Trophoblast cell (in vitro differentiated cells and primary cell): ENCODE results near the gene TMPRSS7.

Experiments used
- DNase-seq, 2 donors: peaks; one replicate each; pipeline ENCODE4 v3.0.0-alpha.2; 2016
- H2AFZ ChIP-seq: 2 replicates; pipeline ENCODE4 v1.6.1; 2013; ENCODE audit warnings: low read length, moderate library complexity, mild to moderate bottlenecking; ENCODE audit not compliant: insufficient read depth, poor library complexity
- H2AK5ac ChIP-seq: 2 replicates; pipeline ENCODE4 v1.6.1; 2013; ENCODE audit warnings: mild to moderate bottlenecking, low read length
- H2BK120ac ChIP-seq: 2 replicates; pipeline ENCODE4 v1.6.1; 2013; ENCODE audit warnings: low read length, mild to moderate bottlenecking, moderate library complexity; ENCODE audit not compliant: insufficient read depth, poor library complexity
- H2BK12ac ChIP-seq: 2 replicates; pipeline ENCODE4 v1.6.1; 2013; ENCODE audit warnings: mild to moderate bottlenecking, low read length, moderate library complexity
- H2BK5ac ChIP-seq: 2 replicates; pipeline ENCODE4 v1.6.1; 2013; ENCODE audit warnings: low read length, low read depth, moderate library complexity, mild to moderate bottlenecking; ENCODE audit not compliant: poor library complexity
- H3K14ac ChIP-seq: 2 replicates; pipeline ENCODE4 v1.6.1; 2013; ENCODE audit warnings: mild to moderate bottlenecking, low read length
- H3K18ac ChIP-seq: 2 replicates; pipeline ENCODE4 v1.6.1; 2013; ENCODE audit warnings: mild to moderate bottlenecking, low read length
- H3K23ac ChIP-seq: 2 replicates; pipeline ENCODE4 v1.6.1; 2013; ENCODE audit warnings: low read length
- H3K27ac ChIP-seq: 2 replicates; pipeline ENCODE4 v1.5.1; 2013; ENCODE audit warnings: low read depth, mild to moderate bottlenecking, inconsistent platforms, low read length, moderate library complexity
- H3K27me3 ChIP-seq: 2 replicates; pipeline ENCODE4 v1.6.1; 2013; ENCODE audit warnings: inconsistent platforms, mild to moderate bottlenecking, low read length, moderate library complexity; ENCODE audit not compliant: insufficient read depth
- H3K36me3 ChIP-seq, 2 experiments: 1 replicate in 1 of 2; 2 replicates in 1 of 2; pipeline ENCODE4 v1.6.1; 2013; ENCODE audit warnings: low read length in 2 of 2, mild to moderate bottlenecking in 2 of 2, moderate library complexity in 1 of 2; ENCODE audit not compliant: insufficient read depth in 2 of 2, control insufficient read depth in 1 of 2
- H3K4ac ChIP-seq: 2 replicates; pipeline ENCODE4 v1.6.1; 2013; ENCODE audit warnings: low read depth, mild to moderate bottlenecking, low read length, moderate library complexity
- H3K4me1 ChIP-seq, 2 experiments: 1 replicate in 1 of 2; 2 replicates in 1 of 2; pipeline ENCODE4 v1.6.1; 2013; ENCODE audit warnings: low read length in 2 of 2, mild to moderate bottlenecking in 2 of 2, moderate library complexity in 1 of 2; ENCODE audit not compliant: insufficient read depth in 2 of 2, control insufficient read depth in 1 of 2
- H3K4me2 ChIP-seq: 2 replicates; pipeline ENCODE4 v1.6.1; 2013; ENCODE audit warnings: inconsistent platforms, mild to moderate bottlenecking, low read length, moderate library complexity
- H3K4me3 ChIP-seq: 2 replicates; pipeline ENCODE4 v1.5.1; 2013; ENCODE audit warnings: mild to moderate bottlenecking, low read depth, low read length, inconsistent platforms
- H3K79me1 ChIP-seq: one replicate; pipeline ENCODE4 v1.6.1; 2013; ENCODE audit warnings: low read length
- H3K79me2 ChIP-seq: 2 replicates; pipeline ENCODE4 v1.6.1; 2013; ENCODE audit warnings: low read length, mild to moderate bottlenecking; ENCODE audit not compliant: control insufficient read depth, insufficient read depth, poor library complexity
- H3K9ac ChIP-seq: 2 replicates; pipeline ENCODE4 v1.6.1; 2013; ENCODE audit warnings: mild to moderate bottlenecking, low read length
- H3K9me3 ChIP-seq: 2 replicates; pipeline ENCODE4 v1.6.1; 2013; ENCODE audit warnings: low read depth, mild to moderate bottlenecking, control low read depth, inconsistent platforms, low read length; ENCODE audit not compliant: insufficient read depth
- H4K12ac ChIP-seq: 2 replicates; pipeline ENCODE4 v1.6.1; 2013; ENCODE audit warnings: low read depth, mild to moderate bottlenecking, low read length, moderate library complexity
- H4K8ac ChIP-seq: 2 replicates; pipeline ENCODE4 v1.6.1; 2013; ENCODE audit warnings: low read depth, mild to moderate bottlenecking, low read length, moderate library complexity
- H4K91ac ChIP-seq: one replicate; pipeline ENCODE4 v1.6.1; 2013; ENCODE audit warnings: low read depth, mild to moderate bottlenecking, low read length, moderate library complexity
- WGBS: extraction: QIAGEN DNeasy Blood & Tissue Kit; methylation state at CpG from one replicate; pipeline ENCODE4 v1.1.7; 2013; ENCODE audit warnings: missing lambda C conversion rate; ENCODE audit not compliant: insufficient read length, insufficient coverage; ENCODE audit errors: extremely low coverage; 5-methylcytosine and 5-hydroxymethylcytosine counted together

The TMPRSS7 gene

GRCh38 chr3:112013784-112014143 is 20.8 kb upstream of the TMPRSS7 start:
- H2BK120ac ChIP-seq = no peak overlapping the region
- no peak overlapping the region for H4K12ac ChIP-seq
- H2BK5ac ChIP-seq = no peak overlapping the region
- no peak overlapping the region for H3K4me3 ChIP-seq
- H3K4me2 ChIP-seq = no peak overlapping the region
- no CpG with 5 or more reads among the region's 5 CpGs for WGBS
- H2AFZ ChIP-seq = no peak overlapping the region
- H2AK5ac ChIP-seq = no peak overlapping the region
- H3K14ac ChIP-seq = no peak overlapping the region
- no peak overlapping the region for H3K23ac ChIP-seq
- no peak overlapping the region for H4K8ac ChIP-seq
- no peaks in the 10 kb centered on the region for H3K27me3 ChIP-seq
- no peak for DNase-seq
- H3K9ac ChIP-seq = no peak overlapping the region
- no peak overlapping the region for H3K27ac ChIP-seq
- no peak overlapping the region for H3K4ac ChIP-seq
- no peak overlapping the region for H2BK12ac ChIP-seq
- H4K91ac ChIP-seq = no peak overlapping the region
- no peaks in the 10 kb centered on the region for H3K36me3 ChIP-seq
- no peaks in the 10 kb centered on the region for H3K4me1 ChIP-seq
- H3K79me2 ChIP-seq = no peaks in the 10 kb centered on the region
- H3K79me1 ChIP-seq = no peaks in the 10 kb centered on the region
- no peak overlapping the region for H3K18ac ChIP-seq
- no peaks in the 10 kb centered on the region for H3K9me3 ChIP-seq

GRCh38 chr3:112017091-112017490 is 17.4 kb upstream of the TMPRSS7 start:
- no peak overlapping the region for H2BK120ac ChIP-seq
- no peak overlapping the region for H2BK5ac ChIP-seq
- H3K9ac ChIP-seq = no peak overlapping the region
- no peaks in the 10 kb centered on the region for H3K9me3 ChIP-seq
- H3K14ac ChIP-seq = no peak overlapping the region
- no peak overlapping the region for H3K23ac ChIP-seq
- H3K27me3 ChIP-seq = no peaks in the 10 kb centered on the region
- no peaks in the 10 kb centered on the region for H3K36me3 ChIP-seq
- H4K91ac ChIP-seq = no peak overlapping the region
- no peak overlapping the region for H3K4me2 ChIP-seq
- H4K12ac ChIP-seq = no peak overlapping the region
- no peak overlapping the region for H3K4me3 ChIP-seq
- H2BK12ac ChIP-seq = no peak overlapping the region
- H3K18ac ChIP-seq = no peak overlapping the region
- H3K27ac ChIP-seq = no peak overlapping the region
- DNase-seq = no peak
- H4K8ac ChIP-seq = no peak overlapping the region
- H3K4me1 ChIP-seq = no peaks in the 10 kb centered on the region
- no peak overlapping the region for H2AK5ac ChIP-seq
- H3K79me2 ChIP-seq = no peaks in the 10 kb centered on the region
- no peak overlapping the region for H2AFZ ChIP-seq
- no peak overlapping the region for H3K4ac ChIP-seq
- no peaks in the 10 kb centered on the region for H3K79me1 ChIP-seq

GRCh38 chr3:112018712-112019111 is 15.8 kb upstream of the TMPRSS7 start:
- H3K27me3 ChIP-seq = no peaks in the 10 kb centered on the region
- no peak overlapping the region for H3K27ac ChIP-seq
- no peak overlapping the region for H3K18ac ChIP-seq
- H2AK5ac ChIP-seq = no peak overlapping the region
- H4K12ac ChIP-seq = no peak overlapping the region
- H3K4me2 ChIP-seq = no peak overlapping the region
- H3K79me1 ChIP-seq = no peaks in the 10 kb centered on the region
- H2BK120ac ChIP-seq = no peak overlapping the region
- H2AFZ ChIP-seq = no peak overlapping the region
- DNase-seq = no peak
- H3K14ac ChIP-seq = no peak overlapping the region
- no peaks in the 10 kb centered on the region for H3K4me1 ChIP-seq
- no peak overlapping the region for H2BK12ac ChIP-seq
- no peaks in the 10 kb centered on the region for H3K9me3 ChIP-seq
- H3K79me2 ChIP-seq = no peaks in the 10 kb centered on the region
- H4K8ac ChIP-seq = no peak overlapping the region
- H3K4ac ChIP-seq = no peak overlapping the region
- no peaks in the 10 kb centered on the region for H3K36me3 ChIP-seq
- H4K91ac ChIP-seq = no peak overlapping the region
- no CpG with 5 or more reads among the region's 4 CpGs for WGBS
- no peak overlapping the region for H3K23ac ChIP-seq
- no peak overlapping the region for H3K4me3 ChIP-seq
- no peak overlapping the region for H3K9ac ChIP-seq
- no peak overlapping the region for H2BK5ac ChIP-seq

- Histone ChIP-seq H4K12ac (no peak overlapping the region), H2BK120ac (no peak overlapping the region), H4K91ac (no peak overlapping the region)
These were observed 14.8 kb upstream of the TMPRSS7 start for GRCh38 chr3:112019716-112020115.

More at GRCh38 chr3:112019716-112020115, 14.8 kb upstream of the TMPRSS7 start:
- Histone ChIP-seq H2BK12ac (no peak overlapping the region), H3K4me1 (no peaks in the 10 kb centered on the region), H3K9me3 (no peaks in the 10 kb centered on the region), H3K4me2 (no peak overlapping the region), H3K18ac (no peak overlapping the region), H3K27me3 (no peaks in the 10 kb centered on the region), H2AFZ (no peak overlapping the region), H2AK5ac (no peak overlapping the region), H3K23ac (no peak overlapping the region), H4K8ac (no peak overlapping the region), H3K79me1 (no peaks in the 10 kb centered on the region), H3K4ac (no peak overlapping the region), H3K14ac (no peak overlapping the region), H3K79me2 (no peaks in the 10 kb centered on the region), H3K36me3 (no peaks in the 10 kb centered on the region), H2BK5ac (no peak overlapping the region), H3K9ac (no peak overlapping the region), H3K27ac (no peak overlapping the region), H3K4me3 (no peak overlapping the region)
- no peak for DNase-seq
- WGBS = no CpG with 5 or more reads among the region's 1 CpG
